HCT116 (cell line): ENCODE data around the gene HJURP.

Source experiments
- ELF1 ChIP-seq: IDR thresholded peaks from 2 replicates; pipeline ENCODE4 v1.6.1; 2012; ENCODE audit warnings: low read depth, borderline replicate concordance
- EZH2phosphoT487 ChIP-seq: fragments of 200-600 bp; IDR thresholded peaks from 2 replicates; pipeline ENCODE4 v1.6.1; 2018; ENCODE audit warnings: antibody characterized with exemption, borderline replicate concordance
- POLR2A ChIP-seq: IDR thresholded peaks from 2 replicates; pipeline ENCODE4 v1.7.0; 2011; ENCODE audit warnings: borderline replicate concordance; ENCODE audit not compliant: insufficient read depth, insufficient read length; ENCODE audit errors: extremely low read depth
- POLR2AphosphoS5 ChIP-seq: IDR thresholded peaks from 2 replicates; pipeline ENCODE4 v1.6.1; 2011; ENCODE audit warnings: mild to moderate bottlenecking, low read depth, low read length, moderate library complexity
- SIN3A ChIP-seq: IDR thresholded peaks from 2 replicates; pipeline ENCODE4 v1.6.1; 2012; ENCODE audit warnings: low read depth
- ZNF274 ChIP-seq: fragments of 200-500 bp; sonication (Bioruptor generic); IDR thresholded peaks from 2 replicates; pipeline ENCODE4 v1.6.1; 2014; ENCODE audit warnings: mild to moderate bottlenecking, low read depth, low read length, inconsistent platforms
- TF ChIP-seq, protein P1 (sequence below), 3 experiments: fragments of 200-600 bp in 1 of 3; sonication (generic) in 1 of 3; IDR thresholded peaks in 2 of 3; conservative IDR thresholded peaks in 1 of 3; 2 replicates each; pipeline ENCODE4 v1.5.1; 2012 to 2017; ENCODE audit warnings: low read depth in 2 of 3, low read length in 2 of 3, antibody characterized with exemption in 1 of 3, borderline replicate concordance in 1 of 3, control low read depth in 1 of 3, mild to moderate bottlenecking in 1 of 3, mixed read lengths in 1 of 3, mixed run types in 1 of 3, moderate library complexity in 1 of 3; ENCODE audit not compliant: insufficient read depth in 1 of 3
- TF ChIP-seq, protein P2 (sequence below): IDR thresholded peaks from 2 replicates; pipeline ENCODE4 v1.6.1; 2012; ENCODE audit warnings: low read depth

DNA sequence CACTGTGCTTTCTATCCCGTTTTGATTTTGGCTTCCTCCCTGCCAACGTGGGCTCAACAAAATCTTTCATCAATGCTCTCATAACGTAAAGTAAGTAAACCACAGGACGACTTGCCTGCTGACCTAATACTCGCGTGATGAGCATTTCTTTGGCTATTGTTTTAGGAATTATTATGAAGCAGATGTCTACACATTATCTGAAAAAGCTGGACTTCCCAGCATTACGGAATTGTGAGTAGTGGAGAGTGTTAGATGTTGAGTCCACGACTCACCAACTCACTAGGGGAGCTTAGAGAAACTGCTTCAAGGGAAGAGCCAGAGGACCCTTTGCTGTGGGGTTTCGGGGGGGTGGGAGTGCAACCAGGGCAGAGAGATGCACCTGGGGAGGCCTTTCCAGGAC lies 21.9 kb downstream of the HJURP start:
- no peak for TF ChIP-seq POLR2AphosphoS5
- TF ChIP-seq SIN3A: no peak
- TF ChIP-seq, protein P1, sequence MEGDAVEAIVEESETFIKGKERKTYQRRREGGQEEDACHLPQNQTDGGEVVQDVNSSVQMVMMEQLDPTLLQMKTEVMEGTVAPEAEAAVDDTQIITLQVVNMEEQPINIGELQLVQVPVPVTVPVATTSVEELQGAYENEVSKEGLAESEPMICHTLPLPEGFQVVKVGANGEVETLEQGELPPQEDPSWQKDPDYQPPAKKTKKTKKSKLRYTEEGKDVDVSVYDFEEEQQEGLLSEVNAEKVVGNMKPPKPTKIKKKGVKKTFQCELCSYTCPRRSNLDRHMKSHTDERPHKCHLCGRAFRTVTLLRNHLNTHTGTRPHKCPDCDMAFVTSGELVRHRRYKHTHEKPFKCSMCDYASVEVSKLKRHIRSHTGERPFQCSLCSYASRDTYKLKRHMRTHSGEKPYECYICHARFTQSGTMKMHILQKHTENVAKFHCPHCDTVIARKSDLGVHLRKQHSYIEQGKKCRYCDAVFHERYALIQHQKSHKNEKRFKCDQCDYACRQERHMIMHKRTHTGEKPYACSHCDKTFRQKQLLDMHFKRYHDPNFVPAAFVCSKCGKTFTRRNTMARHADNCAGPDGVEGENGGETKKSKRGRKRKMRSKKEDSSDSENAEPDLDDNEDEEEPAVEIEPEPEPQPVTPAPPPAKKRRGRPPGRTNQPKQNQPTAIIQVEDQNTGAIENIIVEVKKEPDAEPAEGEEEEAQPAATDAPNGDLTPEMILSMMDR (IDR thresholded peaks at IDR 0.05 in 2 of 3, conservative IDR thresholded peaks at IDR 0.05 in 1 of 3; ENCODE audit: borderline replicate concordance in 1 of 3, insufficient read depth in 1 of 3, low read depth in 2 of 3, low read length in 2 of 3): no peak
- TF ChIP-seq POLR2A: no peak
- no peak for TF ChIP-seq ZNF274
- TF ChIP-seq EZH2phosphoT487: no peak
- TF ChIP-seq, protein P2, sequence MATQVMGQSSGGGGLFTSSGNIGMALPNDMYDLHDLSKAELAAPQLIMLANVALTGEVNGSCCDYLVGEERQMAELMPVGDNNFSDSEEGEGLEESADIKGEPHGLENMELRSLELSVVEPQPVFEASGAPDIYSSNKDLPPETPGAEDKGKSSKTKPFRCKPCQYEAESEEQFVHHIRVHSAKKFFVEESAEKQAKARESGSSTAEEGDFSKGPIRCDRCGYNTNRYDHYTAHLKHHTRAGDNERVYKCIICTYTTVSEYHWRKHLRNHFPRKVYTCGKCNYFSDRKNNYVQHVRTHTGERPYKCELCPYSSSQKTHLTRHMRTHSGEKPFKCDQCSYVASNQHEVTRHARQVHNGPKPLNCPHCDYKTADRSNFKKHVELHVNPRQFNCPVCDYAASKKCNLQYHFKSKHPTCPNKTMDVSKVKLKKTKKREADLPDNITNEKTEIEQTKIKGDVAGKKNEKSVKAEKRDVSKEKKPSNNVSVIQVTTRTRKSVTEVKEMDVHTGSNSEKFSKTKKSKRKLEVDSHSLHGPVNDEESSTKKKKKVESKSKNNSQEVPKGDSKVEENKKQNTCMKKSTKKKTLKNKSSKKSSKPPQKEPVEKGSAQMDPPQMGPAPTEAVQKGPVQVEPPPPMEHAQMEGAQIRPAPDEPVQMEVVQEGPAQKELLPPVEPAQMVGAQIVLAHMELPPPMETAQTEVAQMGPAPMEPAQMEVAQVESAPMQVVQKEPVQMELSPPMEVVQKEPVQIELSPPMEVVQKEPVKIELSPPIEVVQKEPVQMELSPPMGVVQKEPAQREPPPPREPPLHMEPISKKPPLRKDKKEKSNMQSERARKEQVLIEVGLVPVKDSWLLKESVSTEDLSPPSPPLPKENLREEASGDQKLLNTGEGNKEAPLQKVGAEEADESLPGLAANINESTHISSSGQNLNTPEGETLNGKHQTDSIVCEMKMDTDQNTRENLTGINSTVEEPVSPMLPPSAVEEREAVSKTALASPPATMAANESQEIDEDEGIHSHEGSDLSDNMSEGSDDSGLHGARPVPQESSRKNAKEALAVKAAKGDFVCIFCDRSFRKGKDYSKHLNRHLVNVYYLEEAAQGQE: no peak
- no peak for TF ChIP-seq ELF1
